GM21529 (cell line): Measurements from ENCODE around the gene CELA1.
A peak's percentile ranks its signal among the peaks of the same experiment; 100 is the strongest.

Experiments
- ATAC-seq: cut with Tn5 transposase; IDR thresholded peaks from one replicate; pipeline ENCODE4 v1.9.1; 2021; ENCODE audit not compliant: unreplicated experiment

Gene CELA1

DNA sequence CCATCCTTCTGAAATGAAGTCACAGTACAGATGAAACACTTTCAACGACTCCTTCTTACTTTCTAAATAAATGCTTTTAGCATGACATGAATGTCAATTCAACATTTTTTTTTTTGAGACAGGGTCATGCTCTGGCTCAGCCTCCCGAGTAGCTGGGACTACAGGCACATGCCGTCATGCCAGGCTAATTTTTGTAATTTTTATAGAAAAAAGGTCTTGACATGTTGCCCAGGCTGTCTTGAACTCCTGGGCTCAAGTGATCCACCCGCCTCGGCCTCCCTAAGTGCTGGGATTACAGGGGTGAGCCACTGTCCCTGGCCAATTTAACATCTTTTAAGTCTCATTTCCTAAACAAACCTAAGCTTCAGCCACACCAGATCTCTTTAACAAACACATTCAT is 28.4 kb upstream of the CELA1 start:
- ATAC-seq = no peak

DNA sequence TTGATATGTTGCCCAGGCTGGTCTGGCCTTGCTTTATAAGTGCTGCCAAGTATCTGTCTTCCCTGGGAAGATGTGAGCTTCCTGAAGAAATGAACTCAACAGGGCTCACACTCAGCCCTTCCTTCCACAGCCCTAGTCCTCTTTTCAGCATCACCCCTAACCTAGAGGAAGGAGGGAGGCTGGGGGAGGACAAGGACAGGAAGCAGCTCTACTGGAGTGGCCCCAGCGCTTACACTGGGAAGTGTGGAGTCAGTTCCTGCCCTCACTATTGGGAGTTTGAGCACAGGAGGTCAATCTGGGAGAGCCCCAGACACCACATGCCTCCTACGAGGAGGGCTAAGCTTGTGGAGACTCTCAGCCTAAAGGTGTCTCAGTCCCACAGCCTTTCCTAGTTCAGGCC is 27.9 kb upstream of the CELA1 start:
- ATAC-seq = no peak

DNA sequence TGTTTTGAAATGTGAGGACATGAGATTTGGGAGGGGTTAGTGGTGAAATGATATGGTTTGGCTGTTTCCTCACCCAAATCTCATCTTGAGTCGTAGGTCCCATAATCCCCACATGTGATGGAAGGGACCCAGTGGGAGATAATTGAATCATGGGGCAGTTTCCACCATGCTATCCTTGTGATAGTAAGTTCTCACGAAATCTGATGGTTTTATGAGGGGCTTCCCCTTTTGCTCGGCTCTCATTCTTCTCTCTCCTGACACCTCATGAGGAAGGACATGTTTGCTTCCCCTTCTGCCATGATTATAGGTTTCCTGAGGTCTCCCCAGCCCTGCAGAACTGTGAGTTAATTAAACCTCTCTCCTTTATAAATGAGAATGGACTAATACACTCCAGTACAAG is 26.7 kb upstream of the CELA1 start:
- no peak for ATAC-seq

GRCh38 chr12:51372021-51372420 is 25.5 kb upstream of the CELA1 start:
- no peak for ATAC-seq

- ATAC-seq = no peak
Observed at GRCh38 chr12:51371295-51371953, 24.9 kb upstream of the CELA1 start.

GRCh38 chr12:51370667-51371066 is 24.2 kb upstream of the CELA1 start:
- ATAC-seq = no peak

DNA sequence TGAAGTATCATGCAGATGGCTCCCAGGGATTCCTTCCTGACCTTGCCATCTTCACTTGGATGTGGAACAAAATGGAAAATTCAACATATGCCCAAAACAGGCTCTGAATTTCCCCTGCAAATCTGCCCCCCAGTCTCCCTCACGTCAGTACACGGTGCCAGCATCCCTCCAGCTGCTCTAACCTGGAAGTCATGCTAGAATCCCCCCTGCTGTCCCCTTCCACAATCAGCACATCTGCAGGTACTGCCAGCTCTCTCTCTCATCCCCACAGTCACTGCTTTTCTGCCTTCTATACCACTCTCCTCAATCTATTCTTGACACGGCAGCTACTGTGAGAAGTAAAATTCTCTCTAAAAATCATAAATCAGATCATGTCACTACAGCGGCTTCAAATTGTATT is 23.1 kb upstream of the CELA1 start:
- no peak for ATAC-seq

DNA sequence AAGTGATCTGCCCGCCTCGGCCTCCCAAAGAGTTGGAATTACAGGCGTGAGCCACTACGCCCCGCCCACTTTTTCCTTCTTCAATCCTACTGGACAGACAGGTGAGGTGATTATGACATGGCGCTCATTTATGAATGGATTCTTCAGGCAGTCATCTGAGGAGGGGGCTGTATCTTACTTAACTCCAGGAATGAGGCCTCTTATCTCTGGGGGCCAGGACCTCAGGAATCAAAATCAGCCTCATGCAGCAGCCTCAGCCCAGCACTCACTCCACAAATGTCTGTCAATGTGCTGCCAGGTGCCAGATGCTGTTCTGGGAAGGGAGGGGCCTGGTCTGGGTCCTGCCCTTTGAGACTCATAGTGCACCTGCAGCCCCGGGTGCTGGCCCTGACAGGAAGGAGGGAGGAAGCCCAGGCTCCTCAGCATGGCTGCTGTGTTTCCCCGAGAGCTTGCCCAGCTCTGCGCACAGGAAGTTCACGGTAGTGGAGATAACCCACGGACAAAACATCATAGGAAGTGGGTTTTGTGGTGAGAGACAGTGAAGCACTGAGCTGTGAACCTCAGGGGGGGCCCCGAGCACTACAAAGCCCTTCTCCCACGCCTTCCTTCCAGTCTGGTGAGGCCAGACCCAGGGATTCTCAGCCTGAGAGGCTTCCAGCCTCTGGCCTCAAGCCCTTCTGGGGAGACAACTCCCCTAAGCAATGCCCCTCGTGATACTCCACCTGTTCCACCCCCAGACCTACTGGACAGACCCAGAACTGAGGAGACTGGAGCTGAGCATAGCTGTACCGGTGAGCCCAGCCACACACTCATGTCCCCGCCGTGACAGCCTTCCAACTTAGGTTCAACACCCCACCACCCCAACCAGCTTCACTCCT is 22.4 kb upstream of the CELA1 start:
- peak; percentile 98 for ATAC-seq

GRCh38 chr12:51365276-51365675 is 18.8 kb upstream of the CELA1 start:
- ATAC-seq = no peak

DNA sequence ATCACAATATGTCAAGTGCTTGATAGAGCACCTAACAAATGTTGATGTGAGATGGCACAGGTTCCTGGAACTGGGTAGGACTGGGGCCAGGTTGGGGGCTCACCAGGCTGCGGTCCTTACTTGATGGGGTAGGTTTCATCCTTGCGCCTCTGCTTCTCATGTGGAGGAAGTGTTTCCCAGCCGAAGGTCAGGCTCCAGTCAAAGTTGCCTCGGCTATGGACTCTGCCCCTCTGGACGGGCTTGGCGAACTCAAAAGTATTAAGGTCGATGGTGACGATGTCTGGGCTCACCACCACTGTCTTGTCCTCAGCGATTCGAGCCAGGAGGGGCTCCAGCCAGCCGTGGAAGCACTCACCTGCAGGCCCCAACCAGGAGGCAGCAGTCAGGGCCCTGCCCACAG is 17.5 kb upstream of the CELA1 start:
- ATAC-seq = no peak

GRCh38 chr12:51362747-51363342 is 16.4 kb upstream of the CELA1 start:
- no peak for ATAC-seq

DNA sequence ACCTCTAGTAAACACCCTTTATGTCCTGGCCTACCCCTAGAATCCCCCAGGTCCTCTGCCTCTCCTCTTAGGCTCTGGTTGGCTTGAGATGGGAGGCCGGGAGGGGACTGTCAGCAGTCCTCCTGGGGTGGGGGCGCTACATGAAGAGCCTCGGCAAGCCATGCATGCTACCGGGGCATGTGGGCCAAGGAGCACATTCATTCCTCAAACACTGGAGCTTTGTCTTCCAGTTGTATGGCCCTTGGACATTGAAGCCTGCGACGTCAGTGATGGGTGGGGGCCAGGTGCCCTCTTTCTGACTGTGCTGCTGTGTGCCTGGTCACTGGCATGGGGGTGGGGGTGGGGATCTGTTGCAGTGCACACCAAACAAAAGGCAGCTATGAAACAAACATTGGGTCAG is 15.8 kb upstream of the CELA1 start:
- no peak for ATAC-seq

GRCh38 chr12:51361161-51362016 is 14.9 kb upstream of the CELA1 start:
- ATAC-seq = no peak

- ATAC-seq = no peak
Observed at GRCh38 chr12:51360315-51360714, 13.8 kb upstream of the CELA1 start.

- no peak for ATAC-seq
Observed at GRCh38 chr12:51359851-51360250, 13.4 kb upstream of the CELA1 start.

- no peak for ATAC-seq
Observed at GRCh38 chr12:51358496-51358895, 12.0 kb upstream of the CELA1 start.

- ATAC-seq = peak; percentile 75
Observed at GRCh38 chr12:51357374-51358047, 11.0 kb upstream of the CELA1 start.

DNA sequence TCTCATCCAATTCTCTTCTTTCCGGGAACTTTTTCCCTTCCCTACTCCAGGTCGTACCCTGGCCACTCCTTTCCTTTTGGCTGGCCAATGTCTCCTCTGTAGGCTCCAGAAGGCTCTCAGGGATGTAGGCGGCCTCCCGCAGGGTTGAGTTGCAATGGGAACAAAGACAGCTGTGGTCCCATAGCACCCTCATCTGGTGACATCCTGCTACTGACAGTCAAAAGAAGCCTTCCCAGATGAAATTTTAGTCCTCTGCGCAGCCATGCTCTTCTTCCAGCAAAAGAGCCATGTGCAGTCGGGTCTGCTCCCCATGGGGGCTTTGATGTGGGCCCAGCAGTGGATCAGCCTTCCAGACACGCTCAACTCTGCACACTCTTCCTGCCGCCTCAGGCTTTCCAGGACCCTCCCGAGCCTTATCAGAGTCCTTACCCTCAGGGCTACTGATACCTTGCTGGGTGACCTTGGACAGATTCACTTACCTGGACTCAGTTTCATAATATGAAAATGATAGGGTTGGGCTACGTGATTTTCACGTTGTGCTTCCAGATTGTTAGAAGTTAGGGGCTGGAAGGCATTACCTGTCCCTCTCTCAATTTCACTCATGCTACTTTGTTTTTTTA is 5.5 kb upstream of the CELA1 start:
- no peak for ATAC-seq

GRCh38 chr12:51349026-51349425 is 2.5 kb upstream of the CELA1 start:
- no peak for ATAC-seq

- no peak for ATAC-seq
Observed at GRCh38 chr12:51348116-51348515, 1.6 kb upstream of the CELA1 start.
